Activated T-helper 17 cell treated with anti-CD3 and anti-CD28 coated beads, Interleukin-2, amount 50 U/mL, for 72 hours (primary cell): ENCODE data around the gene CDH16. TPM values are rescaled to one million over a fixed set of nuclear protein-coding genes. Genes with fewer than 3 reads are reported as not detected.
"Not testable (repeated sequence)": the region's sequence is repeated elsewhere in the genome, so short reads cannot be mapped to it uniquely, and the experiment has no call there.

Source experiments
- ATAC-seq: fragments of 150-1000 bp; cut with Tn5 transposase; replicated peaks from 2 replicates; pipeline ENCODE4 v1.10.0; 2021; ENCODE audit warnings: mild to moderate bottlenecking, moderate library complexity
- H3K27ac Mint-ChIP-seq: one replicate; pipeline ENCODE4 v1.8.0; 2022; ENCODE audit warnings: mixed read lengths
- H3K27me3 Mint-ChIP-seq: one replicate; pipeline ENCODE4 v1.8.0; 2022; ENCODE audit warnings: mixed read lengths
- H3K36me3 Mint-ChIP-seq: one replicate; pipeline ENCODE4 v1.8.0; 2022; ENCODE audit warnings: low read depth, mild to moderate bottlenecking, mixed read lengths
- H3K4me1 Mint-ChIP-seq: one replicate; pipeline ENCODE4 v1.8.0; 2022; ENCODE audit warnings: mixed read lengths
- H3K4me3 Mint-ChIP-seq: one replicate; pipeline ENCODE4 v1.8.0; 2022; ENCODE audit warnings: mild to moderate bottlenecking, mixed read lengths
- H3K9me3 Mint-ChIP-seq: one replicate; pipeline ENCODE4 v1.8.0; 2022; ENCODE audit warnings: mixed read lengths
- total RNA-seq, 2 donors: library from RNA; stranded (reverse); gene quantifications; one replicate each; pipeline ENCODE4 v1.2.3, GENCODE V29; 2022

Gene CDH16, protein sequence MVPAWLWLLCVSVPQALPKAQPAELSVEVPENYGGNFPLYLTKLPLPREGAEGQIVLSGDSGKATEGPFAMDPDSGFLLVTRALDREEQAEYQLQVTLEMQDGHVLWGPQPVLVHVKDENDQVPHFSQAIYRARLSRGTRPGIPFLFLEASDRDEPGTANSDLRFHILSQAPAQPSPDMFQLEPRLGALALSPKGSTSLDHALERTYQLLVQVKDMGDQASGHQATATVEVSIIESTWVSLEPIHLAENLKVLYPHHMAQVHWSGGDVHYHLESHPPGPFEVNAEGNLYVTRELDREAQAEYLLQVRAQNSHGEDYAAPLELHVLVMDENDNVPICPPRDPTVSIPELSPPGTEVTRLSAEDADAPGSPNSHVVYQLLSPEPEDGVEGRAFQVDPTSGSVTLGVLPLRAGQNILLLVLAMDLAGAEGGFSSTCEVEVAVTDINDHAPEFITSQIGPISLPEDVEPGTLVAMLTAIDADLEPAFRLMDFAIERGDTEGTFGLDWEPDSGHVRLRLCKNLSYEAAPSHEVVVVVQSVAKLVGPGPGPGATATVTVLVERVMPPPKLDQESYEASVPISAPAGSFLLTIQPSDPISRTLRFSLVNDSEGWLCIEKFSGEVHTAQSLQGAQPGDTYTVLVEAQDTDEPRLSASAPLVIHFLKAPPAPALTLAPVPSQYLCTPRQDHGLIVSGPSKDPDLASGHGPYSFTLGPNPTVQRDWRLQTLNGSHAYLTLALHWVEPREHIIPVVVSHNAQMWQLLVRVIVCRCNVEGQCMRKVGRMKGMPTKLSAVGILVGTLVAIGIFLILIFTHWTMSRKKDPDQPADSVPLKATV
- not detected for total RNA-seq

DNA sequence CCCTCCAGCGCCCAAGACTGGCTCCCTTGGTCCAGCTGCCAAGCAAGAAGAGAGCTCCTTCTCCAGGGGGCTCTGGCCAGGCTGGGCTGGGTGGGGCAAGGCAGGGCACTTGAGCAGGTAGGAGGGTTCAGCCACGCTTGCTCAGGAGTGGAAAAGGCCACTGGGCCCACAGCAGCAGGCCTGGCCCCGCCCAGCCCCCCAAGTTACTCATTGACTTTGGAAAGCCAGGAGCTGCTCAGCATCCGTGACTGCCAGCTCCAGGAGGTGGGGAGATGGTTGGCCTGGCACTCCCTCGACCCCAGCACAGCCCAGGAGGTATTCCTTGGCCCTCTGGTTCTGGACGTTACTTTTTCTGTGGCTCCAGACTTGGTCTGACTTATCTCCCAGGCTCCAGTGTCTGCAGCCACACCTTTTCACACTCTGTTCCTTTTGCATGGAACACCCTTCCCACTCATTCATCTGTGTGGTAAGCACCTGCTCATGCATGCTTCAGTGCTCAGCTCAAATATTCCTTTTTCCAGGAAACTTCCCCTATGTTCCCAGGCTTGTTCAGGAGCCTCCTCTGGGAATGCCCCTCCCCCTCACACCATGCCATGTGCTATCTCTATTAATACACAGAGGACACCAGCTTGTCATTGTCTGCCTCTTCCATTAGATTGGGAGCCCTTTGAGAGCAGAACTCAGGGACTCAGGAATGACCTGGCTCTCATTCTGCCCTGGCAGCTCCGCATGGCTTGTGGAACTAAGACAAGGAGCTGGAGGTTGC is at the start of gene CDH16:
Gene CDH16 (minus strand): TSS at position 83 of the 766 bp plus-strand sequence. CDS start 820 bp downstream, outside the sequence.
- H3K27ac Mint-ChIP-seq: no peak within 1 kb of the TSS
- no peaks in the 10 kb centered on the region for H3K4me1 Mint-ChIP-seq
- ATAC-seq: no peak
- H3K9me3 Mint-ChIP-seq: no peaks in the 10 kb centered on the region
- no peaks in the 10 kb centered on the region for H3K36me3 Mint-ChIP-seq
- H3K27me3 Mint-ChIP-seq: peaks cover 20% of the 10 kb centered on the region
- no peak within 1 kb of the TSS for H3K4me3 Mint-ChIP-seq

DNA sequence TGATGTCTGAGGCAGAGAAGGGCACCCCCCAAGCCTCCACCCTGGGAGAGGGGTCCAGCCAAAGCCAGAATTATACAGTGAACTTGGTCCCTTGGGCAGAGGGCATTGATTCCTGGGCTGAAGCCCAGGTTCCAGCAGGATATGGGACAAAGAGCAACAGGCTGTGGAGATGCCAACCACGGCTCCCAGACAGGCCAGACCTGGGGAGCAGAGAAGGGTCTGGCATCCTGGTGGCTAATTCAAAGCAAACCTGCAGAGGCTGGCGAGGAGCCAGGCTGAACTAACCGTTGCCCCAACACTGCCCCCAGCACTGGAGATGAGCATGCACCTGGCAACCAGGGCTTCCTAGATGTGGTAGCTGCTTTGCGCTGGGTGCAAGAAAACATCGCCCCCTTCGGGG is 45.4 kb upstream of the CDH16 start:
- no peaks in the 10 kb centered on the region for H3K36me3 Mint-ChIP-seq
- H3K4me3 Mint-ChIP-seq: no peak overlapping the region
- no peak for ATAC-seq
- no peak overlapping the region for H3K27ac Mint-ChIP-seq
- no peaks in the 10 kb centered on the region for H3K27me3 Mint-ChIP-seq
- H3K9me3 Mint-ChIP-seq: no peaks in the 10 kb centered on the region
- H3K4me1 Mint-ChIP-seq: peaks cover 13% of the 10 kb centered on the region

DNA sequence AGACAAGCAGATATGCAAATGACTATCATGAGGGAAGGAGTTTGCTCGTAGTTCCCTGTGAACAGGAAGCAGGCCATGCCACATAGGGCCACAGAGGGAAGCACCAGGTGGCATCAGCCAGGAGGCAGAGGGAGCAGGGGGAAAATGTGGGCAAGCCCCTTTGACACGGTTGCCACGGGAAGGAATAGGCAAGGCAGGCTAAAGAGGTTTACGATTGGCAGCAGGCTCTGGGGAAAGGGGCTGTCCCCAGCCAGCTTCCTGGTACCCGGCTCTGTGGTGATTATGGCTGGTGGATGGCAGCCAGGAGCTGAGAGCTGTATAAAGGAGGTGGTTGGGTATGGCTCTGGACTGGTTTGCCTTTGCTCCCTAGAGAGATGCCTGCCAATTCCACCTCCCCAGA is 43.2 kb upstream of the CDH16 start:
- peak; percentile 70 for ATAC-seq
- Mint-ChIP-seq H3K9me3 (no peaks in the 10 kb centered on the region), H3K27me3 (no peaks in the 10 kb centered on the region), H3K27ac (peak overlapping the region; percentile 16), H3K4me3 (peak overlapping the region; percentile 43), H3K4me1 (peaks cover 29% of the 10 kb centered on the region), H3K36me3 (no peaks in the 10 kb centered on the region)

DNA sequence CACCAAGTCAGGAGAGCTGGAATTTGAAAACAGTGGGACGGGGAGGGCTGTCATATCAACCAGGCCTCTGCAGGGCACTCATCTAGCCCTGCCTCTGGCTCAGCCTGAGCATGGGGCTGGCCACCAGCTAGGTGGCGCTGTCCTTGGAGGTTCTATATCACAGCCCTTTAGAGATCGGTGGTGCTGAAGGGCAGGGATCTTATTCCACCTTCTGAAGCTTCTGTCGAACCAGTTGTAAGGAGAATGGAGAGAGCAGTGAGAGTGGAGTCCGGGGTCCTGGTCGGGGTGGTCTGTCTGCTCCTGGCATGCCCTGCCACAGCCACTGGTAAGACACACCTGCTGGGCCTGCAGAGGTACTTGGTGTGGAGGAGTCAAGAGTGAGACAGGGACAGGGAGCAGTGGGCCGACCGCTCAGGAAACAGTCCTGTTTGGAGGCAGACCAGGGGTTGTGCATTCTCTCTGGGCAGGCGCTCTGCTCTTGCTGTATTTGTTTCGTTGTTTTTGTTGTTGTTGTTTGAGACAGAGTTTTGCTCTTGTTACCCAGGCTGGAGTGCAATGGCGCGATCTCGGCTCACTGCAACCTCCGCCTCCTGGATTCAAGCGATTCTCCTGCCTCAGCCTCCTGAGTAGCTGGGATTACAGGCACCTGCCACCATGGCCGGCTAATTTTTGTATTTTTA is 42.5 kb upstream of the CDH16 start, which contains the start of gene CES3:
Gene CES3 (plus strand): TSS at position 202 of the 680 bp plus-strand sequence. CDS start 42 bp downstream, at position 244.
- peaks cover 29% of the 10 kb centered on the region for H3K4me1 Mint-ChIP-seq
- no peaks in the 10 kb centered on the region for H3K9me3 Mint-ChIP-seq
- H3K27ac Mint-ChIP-seq: peak within 1 kb of the TSS; percentile 16
- H3K36me3 Mint-ChIP-seq: no peaks in the 10 kb centered on the region
- no peaks in the 10 kb centered on the region for H3K27me3 Mint-ChIP-seq
- peak; percentile 87 for ATAC-seq
- H3K4me3 Mint-ChIP-seq: peak within 1 kb of the TSS; percentile 43

DNA sequence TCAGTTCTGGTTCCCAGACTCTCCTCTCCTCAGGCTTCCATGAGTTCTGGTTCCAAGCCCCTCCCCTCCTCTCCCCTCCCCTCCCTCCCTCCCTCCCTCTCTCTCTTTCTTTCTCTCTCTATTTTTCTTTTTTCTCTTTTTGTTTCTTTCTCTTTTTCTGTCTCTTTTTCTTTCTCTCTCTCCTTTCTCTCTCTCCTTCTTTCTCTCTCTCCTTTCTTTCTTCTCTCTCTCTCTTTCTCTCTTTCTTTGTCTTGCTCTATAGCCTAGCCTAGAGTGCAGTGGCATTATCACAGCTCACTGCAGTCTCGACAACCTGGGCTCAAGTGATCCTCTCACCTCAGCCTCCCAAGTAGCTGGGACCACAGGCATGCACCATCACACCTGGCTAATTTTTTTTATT is 41.6 kb upstream of the CDH16 start:
- Mint-ChIP-seq H3K27ac (no peak overlapping the region), H3K4me1 (peaks cover 29% of the 10 kb centered on the region), H3K36me3 (no peaks in the 10 kb centered on the region), H3K4me3 (no peak overlapping the region), H3K27me3 (no peaks in the 10 kb centered on the region), H3K9me3 (no peaks in the 10 kb centered on the region)
- no peak for ATAC-seq

DNA sequence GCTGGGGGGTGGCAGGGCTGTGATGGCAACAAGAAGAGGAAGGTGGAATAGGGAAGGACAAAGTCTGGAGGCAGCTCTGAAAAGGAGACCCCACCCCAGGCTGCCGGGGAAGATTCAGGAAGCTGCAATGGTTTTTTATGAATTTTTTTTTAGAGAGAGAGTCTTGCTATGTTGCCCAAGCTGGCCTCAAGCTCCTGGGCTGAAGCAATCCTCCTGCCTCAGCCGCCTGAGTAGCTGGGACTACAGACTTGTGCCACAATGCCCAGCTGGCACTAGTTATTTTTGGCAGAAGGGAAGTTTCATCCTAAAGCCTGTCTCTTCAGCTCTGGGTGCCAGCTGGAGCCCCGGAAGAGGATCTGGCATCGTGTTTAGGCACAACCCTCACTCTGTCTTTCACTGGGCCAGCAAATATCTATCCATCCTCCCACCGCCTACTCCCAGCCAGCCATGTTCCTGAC is 41.0 kb upstream of the CDH16 start:
- Mint-ChIP-seq H3K27ac (peak overlapping the region; percentile 73), H3K36me3 (no peaks in the 10 kb centered on the region), H3K4me1 (peaks cover 29% of the 10 kb centered on the region), H3K27me3 (no peaks in the 10 kb centered on the region), H3K9me3 (no peaks in the 10 kb centered on the region), H3K4me3 (no peak overlapping the region)
- no peak for ATAC-seq

DNA sequence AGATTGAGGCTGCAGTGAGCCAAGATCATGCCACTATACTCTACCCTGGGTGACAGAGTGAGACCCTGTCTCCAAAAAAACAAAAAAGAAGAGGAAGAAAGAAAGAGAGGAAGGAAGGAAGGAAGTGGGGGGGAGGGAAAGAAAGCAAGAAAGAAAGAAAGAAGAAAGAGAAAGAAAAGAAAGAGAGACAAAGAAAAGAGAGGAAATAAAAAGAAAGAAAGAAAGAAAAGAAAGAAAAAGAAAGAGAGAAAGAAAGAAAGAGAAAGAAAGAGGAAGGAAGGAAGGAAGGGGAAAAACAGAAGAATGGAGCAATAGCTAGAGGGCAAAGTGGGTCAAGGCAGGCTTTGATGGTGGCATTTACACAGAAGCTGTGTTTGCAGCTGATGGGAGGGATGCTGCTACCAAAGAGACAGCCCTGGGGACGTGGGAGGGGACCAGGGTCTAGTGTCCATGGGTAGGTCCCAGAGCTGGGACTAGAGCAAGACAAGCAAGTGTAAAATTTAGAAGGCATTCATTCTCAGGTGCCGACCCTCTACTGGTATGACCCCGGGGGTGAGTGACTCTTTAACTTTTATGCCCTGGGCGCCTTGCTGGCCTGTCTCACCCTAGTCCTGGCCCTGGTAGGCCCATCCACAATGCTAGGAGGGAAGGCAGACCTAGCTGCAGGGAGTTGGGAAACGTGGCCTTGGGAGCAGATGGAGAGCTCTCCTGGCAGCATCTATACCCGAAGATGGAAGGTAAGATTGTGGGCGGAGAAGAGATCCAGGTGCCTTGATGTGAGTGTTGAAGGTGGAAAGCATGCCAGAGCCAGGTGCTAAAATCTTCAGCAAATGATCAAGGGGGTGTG is 40.4 kb upstream of the CDH16 start:
- Mint-ChIP-seq H3K36me3 (no peaks in the 10 kb centered on the region), H3K27me3 (peaks cover under 1% of the 10 kb centered on the region), H3K4me3 (no peak overlapping the region), H3K9me3 (no peaks in the 10 kb centered on the region), H3K27ac (peak overlapping the region; percentile 73), H3K4me1 (peaks cover 29% of the 10 kb centered on the region)
- no peak for ATAC-seq

DNA sequence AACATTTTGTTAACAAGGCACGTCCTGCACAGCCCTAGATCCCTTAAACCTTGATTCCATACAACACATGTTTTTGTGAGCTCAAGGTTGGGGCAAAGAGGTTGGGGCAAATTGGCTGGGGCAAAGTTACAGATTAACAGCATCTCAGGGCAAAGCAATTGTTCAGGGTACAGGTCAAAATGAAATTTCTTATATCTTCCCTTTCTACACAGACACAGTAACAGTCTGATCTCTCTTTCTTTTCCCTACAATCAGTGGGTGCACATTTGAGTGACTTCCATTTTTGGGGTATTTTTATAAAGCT is 37.4 kb upstream of the CDH16 start:
- H3K4me3 Mint-ChIP-seq, H3K9me3 Mint-ChIP-seq, H3K27ac Mint-ChIP-seq, ATAC-seq, H3K36me3 Mint-ChIP-seq: not testable (repeated sequence)
- Mint-ChIP-seq H3K27me3 (peaks cover 17% of the 10 kb centered on the region), H3K4me1 (peaks cover 22% of the 10 kb centered on the region)

DNA sequence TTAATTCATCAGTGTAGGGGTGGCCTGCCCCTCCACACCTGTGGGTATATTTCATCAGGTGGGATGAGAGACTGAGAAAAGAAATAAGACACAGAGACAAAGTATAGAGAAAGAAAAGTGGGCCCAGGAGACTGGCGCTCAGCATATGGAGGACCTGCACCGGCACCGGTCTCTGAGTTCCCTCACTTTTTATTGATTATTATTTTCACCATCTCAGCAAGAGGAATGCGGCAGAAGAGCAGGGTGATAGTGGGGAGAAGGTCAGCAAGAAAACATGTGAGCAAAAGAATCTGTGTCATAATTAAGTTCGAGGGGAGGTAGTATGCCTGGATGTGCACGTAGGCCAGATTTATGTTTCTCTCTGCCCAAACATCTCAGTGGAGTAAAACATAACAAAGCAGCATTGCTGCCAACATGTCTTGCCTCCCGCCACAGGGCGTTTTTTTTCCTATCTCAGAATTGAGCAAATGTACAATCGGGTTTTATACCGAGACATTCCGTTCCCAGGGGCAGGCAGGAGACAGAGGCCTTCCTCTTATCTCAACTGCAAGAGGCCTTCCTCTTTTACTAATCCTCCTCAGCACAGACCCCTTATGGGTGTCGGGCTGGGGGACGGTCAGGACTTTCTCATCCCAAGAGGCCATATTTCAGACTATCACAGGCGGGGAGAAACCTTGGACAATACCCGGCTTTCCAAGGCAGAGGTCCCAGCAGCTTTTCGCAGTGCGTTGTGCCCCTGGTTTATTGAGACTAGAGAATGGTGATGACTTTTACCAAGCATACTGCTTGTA is 36.9 kb upstream of the CDH16 start:
- Mint-ChIP-seq H3K27me3 (peaks cover 19% of the 10 kb centered on the region), H3K4me1 (peaks cover 19% of the 10 kb centered on the region)
- not testable (repeated sequence) for H3K36me3 Mint-ChIP-seq, ATAC-seq, H3K4me3 Mint-ChIP-seq, H3K9me3 Mint-ChIP-seq, H3K27ac Mint-ChIP-seq

DNA sequence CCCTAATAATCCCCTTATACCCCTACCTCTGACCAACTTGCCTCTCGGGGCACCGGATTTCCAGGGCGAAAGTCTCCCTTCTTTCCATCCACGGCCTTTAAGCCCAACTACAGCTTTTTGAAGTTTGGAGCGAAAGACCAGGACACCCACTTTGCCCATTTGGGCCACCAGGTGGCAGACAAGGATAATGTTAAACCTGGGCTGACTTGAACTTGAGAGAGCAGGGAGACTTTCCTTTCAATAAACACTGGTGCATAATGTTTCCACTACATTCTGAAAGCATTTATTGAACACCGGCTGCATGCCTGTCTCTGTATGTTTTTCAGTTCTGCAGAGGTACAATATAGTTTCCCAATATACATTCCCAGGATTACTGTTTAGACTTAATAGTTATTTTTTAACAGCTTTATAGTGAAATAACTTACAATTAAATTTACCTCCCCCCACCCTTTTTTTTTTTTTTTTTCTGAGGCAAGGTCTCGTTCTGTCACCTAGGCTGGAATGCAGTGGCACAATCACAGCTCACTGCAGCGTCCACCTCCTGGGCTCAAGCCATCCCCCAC is 35.5 kb upstream of the CDH16 start:
- Mint-ChIP-seq H3K27me3 (peaks cover 26% of the 10 kb centered on the region), H3K9me3 (peaks cover 5% of the 10 kb centered on the region), H3K36me3 (no peaks in the 10 kb centered on the region), H3K27ac (no peak overlapping the region), H3K4me3 (no peak overlapping the region), H3K4me1 (peaks cover 17% of the 10 kb centered on the region)
- ATAC-seq: peak; percentile 79

DNA sequence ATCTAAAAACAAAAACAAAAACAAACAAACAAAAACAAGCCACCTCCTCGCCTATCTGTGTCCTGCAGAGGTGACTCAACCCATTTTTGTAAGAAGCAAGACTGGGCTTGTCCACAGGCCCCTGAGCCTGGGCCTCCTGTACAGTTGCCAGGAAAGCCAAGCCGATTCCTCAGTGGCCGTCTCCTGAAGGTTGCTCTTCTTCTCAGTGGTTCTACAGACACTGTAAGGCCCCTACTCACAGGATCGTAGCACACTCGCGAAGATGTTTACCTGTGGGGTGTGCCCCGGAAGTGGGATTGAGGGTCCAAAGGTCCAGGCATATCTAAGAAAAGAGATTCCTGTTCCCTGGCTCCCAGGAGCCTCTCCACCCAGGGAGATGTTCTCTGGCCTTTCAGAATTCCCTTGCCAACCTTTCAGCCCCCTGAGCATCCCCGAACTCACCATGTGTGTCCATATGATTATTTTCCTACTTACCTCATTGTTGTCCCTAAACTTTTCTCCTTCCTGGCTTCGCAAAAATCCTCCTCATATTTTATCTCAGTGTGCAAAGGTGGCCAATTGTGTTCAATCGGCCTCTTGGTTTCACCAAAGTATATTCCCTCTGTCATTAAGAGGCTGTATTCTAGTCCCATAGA is 34.9 kb upstream of the CDH16 start:
- Mint-ChIP-seq H3K27ac (no peak overlapping the region), H3K9me3 (peaks cover 5% of the 10 kb centered on the region), H3K27me3 (peaks cover 31% of the 10 kb centered on the region), H3K4me3 (no peak overlapping the region), H3K36me3 (no peaks in the 10 kb centered on the region), H3K4me1 (peaks cover 11% of the 10 kb centered on the region)
- ATAC-seq: no peak

DNA sequence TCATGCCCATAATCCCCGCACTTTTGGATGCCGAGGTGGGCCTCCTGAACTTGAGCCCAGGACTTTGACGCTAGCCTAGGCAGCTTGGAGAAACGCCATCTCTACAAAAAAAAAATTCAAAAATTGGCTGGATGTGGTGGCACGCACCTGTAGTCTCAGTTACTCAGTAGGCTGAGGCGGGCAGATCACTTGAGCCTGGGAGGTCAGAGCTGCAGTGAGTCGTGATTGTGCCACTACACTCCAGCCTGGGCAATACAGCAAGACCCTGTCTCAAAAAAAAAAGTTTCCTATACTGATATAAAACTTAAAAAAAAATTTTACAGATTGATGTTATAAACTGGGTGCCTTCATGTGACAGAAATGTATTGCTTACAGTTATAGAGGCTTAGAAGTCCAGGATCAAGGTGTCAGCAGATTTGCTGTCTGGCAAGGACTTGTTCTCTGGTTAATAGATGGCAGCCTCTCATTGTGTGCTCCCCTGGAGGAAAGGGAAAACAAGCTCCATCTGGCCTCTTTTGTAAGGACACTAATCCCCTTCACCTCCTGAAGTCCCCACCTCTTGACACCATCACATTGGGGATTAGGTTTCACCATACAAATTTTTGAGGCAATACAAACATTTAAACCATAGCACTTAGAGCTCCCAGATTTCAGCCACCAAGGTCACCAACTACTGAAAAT is 33.9 kb upstream of the CDH16 start:
- no peak for ATAC-seq
- Mint-ChIP-seq H3K27ac (no peak overlapping the region), H3K4me1 (peaks cover 3% of the 10 kb centered on the region), H3K4me3 (no peak overlapping the region), H3K9me3 (peaks cover 5% of the 10 kb centered on the region), H3K36me3 (no peaks in the 10 kb centered on the region), H3K27me3 (peaks cover 36% of the 10 kb centered on the region)
